ENCODE data around the gene TOR1AIP2.

DNA sequence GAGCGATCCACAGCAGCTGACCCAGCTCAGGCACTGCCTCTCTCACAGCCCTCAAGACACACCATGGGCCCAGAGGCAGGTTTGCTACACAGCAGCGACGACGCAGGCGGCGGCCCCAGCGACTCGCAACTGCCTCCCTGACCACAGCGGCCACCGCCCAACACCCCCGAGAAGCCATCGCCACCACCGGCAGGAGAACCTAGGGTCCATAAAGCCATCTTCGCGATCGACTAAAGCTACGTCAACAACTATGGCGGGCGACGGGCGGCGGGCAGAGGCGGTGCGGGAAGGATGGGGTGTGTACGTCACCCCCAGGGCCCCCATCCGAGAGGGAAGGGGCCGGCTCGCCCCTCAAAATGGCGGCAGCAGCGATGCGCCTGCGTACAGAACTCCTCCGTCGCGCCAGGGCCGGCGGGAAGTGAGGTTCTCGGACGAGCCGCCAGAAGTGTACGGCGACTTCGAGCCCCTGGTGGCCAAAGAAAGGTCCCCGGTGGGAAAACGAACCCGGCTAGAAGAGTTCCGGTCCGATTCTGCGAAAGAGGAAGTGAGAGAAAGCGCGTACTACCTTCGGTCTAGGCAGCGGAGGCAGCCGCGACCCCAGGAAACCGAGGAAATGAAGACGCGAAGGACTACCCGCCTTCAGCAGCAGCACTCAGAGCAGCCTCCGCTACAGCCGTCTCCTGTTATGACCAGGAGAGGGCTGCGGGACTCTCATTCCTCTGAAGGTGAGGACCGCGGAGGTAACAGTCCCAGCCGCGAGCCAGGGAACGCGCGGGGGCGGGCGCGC lies 4.8 kb upstream of the TOR1AIP2 start, which contains the start of gene TOR1AIP1:
- TF ChIP-seq, protein P1, sequence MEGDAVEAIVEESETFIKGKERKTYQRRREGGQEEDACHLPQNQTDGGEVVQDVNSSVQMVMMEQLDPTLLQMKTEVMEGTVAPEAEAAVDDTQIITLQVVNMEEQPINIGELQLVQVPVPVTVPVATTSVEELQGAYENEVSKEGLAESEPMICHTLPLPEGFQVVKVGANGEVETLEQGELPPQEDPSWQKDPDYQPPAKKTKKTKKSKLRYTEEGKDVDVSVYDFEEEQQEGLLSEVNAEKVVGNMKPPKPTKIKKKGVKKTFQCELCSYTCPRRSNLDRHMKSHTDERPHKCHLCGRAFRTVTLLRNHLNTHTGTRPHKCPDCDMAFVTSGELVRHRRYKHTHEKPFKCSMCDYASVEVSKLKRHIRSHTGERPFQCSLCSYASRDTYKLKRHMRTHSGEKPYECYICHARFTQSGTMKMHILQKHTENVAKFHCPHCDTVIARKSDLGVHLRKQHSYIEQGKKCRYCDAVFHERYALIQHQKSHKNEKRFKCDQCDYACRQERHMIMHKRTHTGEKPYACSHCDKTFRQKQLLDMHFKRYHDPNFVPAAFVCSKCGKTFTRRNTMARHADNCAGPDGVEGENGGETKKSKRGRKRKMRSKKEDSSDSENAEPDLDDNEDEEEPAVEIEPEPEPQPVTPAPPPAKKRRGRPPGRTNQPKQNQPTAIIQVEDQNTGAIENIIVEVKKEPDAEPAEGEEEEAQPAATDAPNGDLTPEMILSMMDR (IDR thresholded peaks at IDR 0.05): peak in 11 of 12 donors; percentile 29 to 58 (median 51)
- peak; percentile 3 to 88 for TF ChIP-seq POLR2A (IDR thresholded peaks at IDR 0.05)
